GM19239 (cell line): Measurements from ENCODE around the gene GRIA1.
A peak's percentile ranks its signal among the peaks of the same experiment; 100 is the strongest.

Source experiments
- DNase-seq: peaks from one replicate; pipeline ENCODE4 v3.0.0; 2011; ENCODE audit warnings: low spot score; ENCODE audit not compliant: insufficient read length
- FAIRE-seq: peaks from 2 replicates; lab custom pipeline; 2011; peaks lifted over from hg19 to GRCh38; lab: Jason Lieb, UNC

The GRIA1 gene

DNA sequence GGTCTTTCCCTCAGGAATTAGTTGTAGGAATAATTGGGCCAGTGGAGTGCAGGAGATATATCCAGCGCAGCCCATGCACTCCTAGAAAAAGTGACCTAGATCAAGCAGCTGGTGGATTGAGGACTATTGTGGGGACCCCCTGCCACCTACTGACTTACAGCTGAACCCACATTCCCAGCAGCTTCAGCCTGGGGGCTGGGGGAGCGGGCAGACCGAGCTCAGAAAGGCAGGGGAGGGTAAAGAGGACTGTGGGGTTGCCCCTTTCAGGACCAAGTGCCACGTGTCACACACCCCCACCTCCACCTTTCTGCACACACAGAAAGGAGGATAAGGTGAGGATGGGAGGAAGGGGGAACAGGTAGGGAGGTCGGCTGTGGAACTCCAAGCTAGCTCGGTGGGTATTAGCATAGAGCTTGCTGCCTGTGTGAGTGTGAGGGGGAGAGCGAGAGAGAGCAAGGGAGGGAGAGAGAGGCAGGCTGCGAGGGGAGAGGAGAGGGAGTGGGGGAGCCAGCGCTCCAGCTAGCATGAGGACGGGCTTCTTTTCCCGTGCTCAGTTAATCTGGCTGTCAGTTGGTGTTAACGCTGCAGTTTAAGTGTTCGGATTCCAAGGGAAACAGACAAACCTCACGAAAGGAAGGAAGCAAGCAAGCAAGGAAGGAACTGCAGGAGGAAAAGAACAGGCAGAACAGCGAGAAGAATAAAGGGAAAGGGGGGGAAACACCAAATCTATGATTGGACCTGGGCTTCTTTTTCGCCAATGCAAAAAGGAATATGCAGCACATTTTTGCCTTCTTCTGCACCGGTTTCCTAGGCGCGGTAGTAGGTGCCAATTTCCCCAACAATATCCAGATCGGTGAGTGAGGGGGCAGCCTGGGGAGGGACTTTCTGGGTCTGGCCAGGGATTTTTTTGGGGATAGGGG lies at the start of gene GRIA1:
Gene GRIA1, plus strand, starts transcription at position 553 of the 920 bp plus-strand sequence.
- DNase-seq (no peak), FAIRE-seq (no peak)

DNA sequence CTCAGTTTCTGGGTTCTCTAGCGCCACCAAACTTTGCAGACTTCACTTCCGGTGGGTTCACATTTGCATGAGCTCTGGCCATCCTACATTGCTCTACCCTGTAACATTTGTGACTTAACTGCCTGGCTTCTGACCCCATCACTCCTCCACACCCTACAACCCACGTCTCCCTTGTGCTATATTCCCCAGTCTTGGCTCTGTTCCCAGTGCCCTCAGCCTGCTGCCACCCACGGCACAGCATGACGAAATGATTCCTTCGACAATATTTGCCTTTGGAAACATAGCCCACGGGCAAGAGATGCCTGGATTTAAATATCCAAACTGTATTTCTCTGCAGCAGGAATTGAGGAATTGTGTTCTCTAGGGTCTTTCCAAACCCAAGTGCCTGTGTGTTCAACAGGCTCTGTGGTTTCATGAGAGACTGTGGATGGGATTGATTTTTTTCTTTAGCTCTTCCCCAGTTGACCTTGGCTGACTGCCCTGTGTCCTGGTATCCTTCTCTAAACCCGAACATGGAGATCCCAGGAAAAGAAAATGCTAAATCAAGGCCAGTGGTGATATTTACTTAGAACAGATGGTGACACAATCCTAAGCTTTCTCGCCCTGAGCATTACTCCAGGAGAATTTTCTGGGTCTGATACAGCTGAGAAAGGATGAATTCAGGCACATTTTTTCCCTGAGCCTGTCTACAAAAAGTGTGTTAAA lies 44.4 kb upstream of the GRIA1 start:
- no peak for DNase-seq
- no peak for FAIRE-seq

DNA sequence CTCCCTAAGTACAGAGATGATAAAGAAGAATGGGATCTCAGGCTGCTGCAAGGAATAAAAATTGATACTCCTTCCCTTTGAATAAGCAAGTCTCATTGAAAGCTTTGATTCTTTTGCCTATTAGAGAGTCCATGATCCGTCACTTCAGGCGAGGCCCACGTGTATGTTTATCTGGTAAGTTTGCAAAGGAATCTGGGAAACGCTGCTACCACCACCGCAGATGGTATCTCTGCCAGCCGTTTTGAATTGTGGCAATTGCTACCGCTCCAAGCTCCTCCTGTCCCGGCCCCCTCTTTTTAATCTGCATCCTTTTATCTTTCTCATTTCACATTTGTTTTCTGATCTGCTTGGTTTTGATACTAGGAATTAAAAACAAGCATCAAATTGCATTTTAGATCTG lies 42.9 kb upstream of the GRIA1 start:
- DNase-seq, result no peak
- FAIRE-seq, result no peak

DNA sequence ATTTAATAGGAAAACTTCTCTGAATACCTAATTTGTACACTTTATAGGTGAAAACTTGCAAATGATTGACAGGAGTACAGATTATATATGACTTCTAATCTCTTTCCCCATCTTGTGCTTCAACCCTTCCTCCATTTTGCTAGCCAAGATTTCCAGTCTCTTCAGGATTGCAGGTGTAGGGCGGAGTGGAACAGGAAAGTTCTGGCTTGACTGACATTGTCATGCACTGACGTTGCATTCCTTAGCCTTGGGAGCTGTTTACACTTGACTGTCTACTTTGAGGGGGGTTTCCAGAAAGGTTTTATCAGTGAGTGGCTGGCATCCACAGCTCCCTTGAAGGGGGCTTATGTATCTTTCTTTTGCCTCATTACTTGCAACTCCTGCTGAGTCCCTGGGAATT lies 34.1 kb upstream of the GRIA1 start:
- no peak for FAIRE-seq
- DNase-seq, result no peak

DNA sequence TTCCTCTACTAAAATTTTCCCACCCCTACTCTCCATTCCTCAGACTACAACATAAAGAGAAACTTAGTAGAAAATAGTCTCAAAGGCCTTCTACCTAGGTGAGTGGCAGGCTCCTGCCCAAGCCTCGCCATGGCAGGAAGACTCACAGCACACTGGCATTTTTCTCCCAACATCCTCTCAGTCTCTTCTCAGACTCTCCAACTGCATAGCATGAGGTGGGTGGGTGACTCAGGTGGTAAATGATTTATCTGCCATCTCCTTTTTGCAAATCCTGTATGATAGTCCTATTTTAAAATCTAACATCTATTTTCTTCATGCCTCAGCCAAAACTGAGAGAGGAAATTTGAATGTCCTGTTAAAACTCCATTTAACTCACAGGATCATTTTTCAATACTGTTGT lies 33.5 kb upstream of the GRIA1 start:
- FAIRE-seq (no peak), DNase-seq (no peak)

DNA sequence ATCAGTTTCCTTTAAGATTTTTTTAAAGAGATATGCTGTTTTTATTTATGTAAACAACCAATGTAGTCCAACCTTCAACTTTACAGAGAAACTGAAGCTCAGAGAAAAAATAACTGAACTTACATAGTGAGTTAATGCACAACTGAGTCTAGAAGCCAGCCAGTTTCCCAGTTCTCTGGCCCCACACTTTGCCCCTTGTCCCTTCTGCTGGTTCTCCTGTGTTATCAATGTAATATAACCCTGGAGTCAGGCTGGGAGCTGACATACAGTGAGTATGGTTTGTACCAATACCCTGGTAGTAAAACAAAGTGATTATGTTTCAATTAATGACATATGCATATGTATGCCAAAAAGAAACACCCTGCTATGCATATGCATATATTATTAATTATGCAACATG lies 32.2 kb upstream of the GRIA1 start:
- FAIRE-seq, result no peak
- no peak for DNase-seq

DNA sequence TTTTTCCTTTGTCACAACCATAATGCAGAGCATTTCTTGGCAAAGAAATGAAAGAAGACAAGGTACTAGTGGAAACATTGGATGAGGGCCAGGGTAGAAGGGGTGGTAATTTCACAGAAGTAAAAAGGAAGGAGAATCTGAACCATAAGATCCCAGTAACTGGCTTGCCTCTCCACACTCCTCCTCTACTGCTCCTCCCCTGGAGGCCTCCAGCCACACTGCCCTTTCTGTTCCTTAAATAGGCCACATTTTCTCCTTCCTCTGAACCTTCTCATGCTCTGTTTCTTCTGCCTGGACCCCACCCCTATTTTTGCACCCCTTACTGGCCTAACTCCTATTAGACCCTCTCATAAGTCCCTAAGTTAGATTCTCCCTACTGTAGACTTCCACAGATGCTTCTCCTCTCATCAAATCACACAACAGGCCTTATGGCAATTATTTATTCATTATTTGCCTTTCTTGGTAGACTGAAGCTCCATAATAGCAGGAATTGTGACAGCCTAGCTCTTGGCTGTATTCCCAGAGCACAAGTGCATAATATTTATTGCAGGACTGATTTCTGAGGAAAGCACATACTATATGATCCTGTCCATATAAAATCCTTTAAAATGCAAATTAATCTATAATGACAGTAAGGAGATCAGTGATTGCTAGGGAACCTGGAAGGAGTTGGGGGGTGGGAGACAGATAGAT lies 31.3 kb upstream of the GRIA1 start:
- DNase-seq, result no peak
- FAIRE-seq, result no peak

DNA sequence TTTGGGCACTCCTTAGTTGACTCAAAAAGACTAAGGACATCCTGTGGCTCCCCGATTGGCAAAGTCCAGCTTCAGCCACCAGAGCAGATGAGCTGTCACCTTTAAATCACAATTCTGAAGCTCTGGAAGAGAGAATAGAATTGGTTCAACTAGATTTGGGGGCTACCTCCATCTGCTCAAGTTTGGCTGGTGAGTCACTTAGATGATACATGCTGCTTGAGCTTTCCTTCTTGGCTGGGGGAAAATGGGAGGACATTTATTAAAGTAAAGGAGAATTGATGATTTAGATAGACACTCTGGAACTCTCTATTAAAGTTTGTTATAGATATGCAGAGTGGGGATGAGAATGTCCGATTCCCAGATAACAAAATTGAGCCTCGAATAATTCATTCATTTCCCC lies 30.0 kb upstream of the GRIA1 start:
- FAIRE-seq (no peak), DNase-seq (no peak)

DNA sequence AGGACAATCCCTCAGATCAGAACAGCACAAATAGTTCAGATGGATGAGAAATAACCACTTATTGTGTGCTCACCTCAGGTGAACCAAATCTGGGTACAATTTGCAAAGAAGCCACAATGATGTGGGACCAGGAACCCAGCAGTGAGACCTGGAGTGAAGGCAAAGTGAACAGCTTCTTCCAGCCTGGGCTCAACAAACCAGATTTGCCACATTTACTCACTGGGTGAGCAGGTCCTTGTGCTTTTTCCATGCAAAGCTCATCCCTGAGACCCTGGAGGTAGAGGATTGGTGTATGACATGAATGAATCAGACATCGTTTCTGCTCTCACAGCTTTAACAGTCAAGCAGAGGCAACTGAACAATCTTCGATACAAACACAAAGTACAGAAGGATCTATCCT lies 29.1 kb upstream of the GRIA1 start:
- DNase-seq (no peak), FAIRE-seq (no peak)

DNA sequence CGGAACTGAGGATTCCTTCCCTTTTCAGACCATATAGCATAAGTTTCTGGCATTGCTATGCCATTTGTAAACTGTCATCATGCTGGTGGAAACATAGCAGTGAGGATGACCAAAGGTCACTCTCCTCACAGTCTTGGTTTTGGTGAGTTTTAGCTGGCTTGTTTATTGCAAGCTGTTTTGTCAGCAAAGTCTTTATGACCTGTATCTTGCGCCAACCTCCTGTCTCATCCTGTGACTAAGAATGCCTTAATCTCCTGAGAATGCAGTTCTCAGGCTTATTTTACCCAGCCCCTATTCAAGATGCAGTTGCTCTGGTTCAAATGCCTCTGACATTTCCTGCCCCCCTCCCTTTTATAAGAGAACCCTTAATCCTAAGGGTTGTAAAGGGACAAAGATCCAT lies 26.7 kb upstream of the GRIA1 start:
- no peak for DNase-seq
- FAIRE-seq, result no peak

DNA sequence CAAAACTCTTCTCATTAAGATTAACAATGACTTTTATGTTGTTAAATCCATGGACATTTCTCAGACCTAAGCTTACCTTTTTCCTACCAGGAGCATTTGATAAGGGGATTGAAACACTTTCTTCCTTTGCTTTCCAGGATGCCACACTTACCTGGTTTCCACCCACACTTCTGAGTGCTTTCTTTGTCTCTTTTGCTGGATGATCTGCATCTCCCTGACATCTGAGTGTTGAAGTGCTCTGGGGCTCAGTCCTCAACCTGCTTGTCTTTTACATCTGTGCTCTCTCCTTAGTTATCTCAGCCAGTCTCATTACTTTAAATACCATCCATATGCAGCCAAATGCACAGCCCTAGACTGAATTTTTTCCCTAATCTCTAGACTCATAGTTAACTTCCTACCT lies 22.9 kb upstream of the GRIA1 start:
- FAIRE-seq (no peak), DNase-seq (no peak)

DNA sequence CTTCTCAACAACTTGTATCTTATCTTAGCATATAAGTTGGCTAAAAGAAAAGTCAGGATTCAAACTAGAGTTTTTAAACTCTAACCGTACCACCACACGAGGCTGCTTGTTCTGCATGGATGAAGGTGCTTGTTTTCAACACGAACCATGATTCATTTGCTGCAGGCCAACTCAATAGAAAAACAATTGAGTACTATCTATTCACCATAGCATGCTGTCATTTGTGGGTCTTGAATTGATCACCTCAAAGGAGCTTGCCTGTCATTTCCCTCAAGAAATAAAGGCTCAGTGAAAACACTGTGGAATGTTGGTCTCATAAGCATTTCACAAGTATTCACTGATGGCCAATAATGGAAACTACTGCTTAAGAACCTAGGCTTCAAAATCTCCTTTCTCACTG lies 21.0 kb upstream of the GRIA1 start:
- no peak for DNase-seq
- no peak for FAIRE-seq

DNA sequence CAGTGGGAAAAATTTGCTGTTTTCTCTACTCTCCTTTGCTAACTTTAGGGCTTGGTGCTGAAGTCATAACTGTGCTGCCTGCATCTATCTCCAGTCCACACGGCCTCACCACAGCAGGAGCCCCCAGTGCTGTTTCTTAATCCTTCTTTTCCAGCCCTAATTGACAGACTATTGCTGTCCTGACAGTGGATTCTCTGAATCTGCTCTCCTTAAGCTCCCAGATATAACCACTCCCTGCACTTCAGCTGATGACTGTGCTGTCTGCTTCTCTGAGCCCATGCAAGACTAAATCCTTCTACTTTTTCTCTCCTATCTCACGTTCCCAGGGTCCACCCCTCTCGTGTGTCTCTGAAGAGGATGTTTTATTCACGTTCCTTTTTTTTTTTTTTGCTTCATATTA lies 19.7 kb upstream of the GRIA1 start:
- FAIRE-seq (no peak), DNase-seq (no peak)

DNA sequence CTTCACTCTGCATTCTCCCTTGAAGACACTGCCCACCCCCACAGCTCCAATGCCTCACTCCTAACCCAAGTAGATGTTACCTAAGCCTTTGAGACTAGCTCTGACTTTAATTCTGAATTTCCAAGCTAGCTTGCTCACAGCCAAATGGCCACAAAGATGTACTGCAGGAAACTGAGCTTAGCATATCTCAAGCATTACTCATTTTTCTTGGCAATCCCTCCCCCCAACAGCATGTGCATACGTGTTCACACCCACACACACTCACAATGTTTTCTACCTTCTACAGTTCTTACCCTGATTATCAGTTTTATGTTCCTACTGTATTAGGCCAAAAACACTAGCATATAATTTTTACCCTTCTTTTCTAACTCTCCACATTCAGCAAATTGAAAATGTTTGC lies 13.7 kb upstream of the GRIA1 start:
- DNase-seq (no peak), FAIRE-seq (no peak)

DNA sequence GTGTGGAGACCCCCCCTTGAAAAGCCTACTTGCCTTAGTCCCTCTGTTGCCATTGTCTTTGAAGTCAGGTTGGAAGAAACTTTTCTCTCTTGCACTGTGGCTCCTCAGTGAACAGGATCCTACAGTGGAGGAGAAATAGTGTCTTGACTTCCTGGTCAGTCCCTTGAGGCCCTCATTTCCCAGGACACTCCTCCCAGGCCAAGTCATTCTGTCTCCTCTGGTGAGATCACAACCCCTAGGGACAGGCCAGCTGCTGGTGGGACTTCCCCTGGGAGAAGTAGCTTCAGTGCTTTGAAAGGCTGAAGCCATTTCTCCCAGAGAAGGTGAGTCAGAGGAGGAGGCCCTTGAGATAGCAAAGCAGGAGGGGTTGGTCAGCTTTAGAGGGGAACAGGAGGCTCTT lies 10.1 kb upstream of the GRIA1 start:
- FAIRE-seq, result peak; percentile 81

DNA sequence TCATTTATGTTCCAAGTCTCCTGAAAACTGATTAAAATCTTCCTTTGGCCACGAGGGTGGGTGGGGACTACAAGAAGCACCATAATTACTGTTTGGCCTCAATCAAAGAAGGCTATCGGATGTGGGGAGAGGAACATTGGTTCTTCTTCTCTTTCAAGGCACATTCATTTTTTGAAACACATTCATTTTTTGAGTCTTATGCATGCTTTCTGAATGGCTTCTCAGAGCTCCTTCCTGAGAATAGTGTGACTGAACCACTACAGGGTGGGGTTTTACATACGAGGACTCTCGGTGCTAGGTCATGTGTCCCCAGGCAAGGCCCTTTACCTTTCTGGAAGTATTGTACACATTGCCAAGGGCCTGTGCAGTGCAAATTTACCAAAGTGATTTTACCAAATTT lies 7.0 kb upstream of the GRIA1 start:
- DNase-seq (no peak), FAIRE-seq (no peak)

More for the DNA sequence above, 10.1 kb upstream of the GRIA1 start:
- peak; percentile 31 for DNase-seq

DNA sequence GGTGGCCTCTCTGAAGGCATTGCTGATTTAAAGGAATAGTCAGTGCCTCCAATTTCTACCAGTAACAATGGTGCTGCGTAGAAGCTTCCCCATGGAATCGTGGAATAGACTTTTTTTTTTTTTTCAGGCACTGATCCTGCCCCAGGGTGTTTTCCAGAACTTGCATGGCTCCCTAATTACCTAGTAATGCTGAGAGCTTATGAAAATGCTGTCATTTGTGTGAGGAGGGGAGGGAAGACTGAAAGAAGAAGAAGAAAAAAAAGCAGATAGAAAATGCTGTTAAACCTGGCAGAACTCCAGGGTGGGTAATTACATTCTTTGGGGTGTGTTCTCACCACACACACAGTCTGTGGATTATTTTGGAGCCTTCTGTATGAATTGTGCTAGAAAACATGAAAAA lies 4.8 kb upstream of the GRIA1 start:
- FAIRE-seq, result no peak
- no peak for DNase-seq

DNA sequence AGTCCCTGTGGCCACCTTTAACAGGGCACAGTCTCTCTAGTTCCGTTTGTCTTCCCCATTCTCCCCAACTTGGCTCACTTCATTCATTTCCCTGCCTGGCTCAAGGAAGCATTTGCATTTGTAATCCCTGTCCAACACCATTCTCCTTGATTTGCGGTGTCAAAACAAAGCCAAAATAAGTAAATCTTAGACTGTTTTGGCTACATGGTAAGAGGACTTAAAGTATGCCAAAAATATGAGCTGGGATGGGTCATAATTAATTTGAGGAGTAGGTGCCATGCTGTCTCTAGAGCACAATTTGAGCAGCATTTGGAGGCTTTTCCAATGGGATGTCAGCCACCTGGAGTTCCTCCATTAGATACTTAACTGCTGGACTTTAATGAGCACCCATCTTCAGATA lies 3.7 kb upstream of the GRIA1 start:
- no peak for FAIRE-seq
- DNase-seq, result no peak

DNA sequence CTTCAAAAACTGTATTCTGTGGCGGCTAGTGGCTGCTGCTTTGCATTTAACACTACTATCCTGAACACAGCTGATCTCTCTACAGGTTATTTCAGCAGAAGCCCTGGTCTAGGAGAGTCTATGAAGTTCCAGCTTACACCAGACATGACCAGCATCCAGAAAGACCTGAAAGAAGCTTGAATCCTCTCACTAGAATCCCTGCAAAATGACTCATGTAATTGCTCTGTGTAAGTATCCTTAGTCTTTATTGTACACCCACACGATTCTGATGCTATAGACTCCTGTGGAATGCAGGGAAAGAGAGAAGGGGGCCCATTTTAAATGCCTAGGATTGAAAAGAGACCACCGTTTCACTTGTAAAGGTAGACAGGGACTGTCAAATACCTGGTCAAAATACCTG lies 859 bp upstream of the GRIA1 start:
- DNase-seq (no peak), FAIRE-seq (no peak)

DNA sequence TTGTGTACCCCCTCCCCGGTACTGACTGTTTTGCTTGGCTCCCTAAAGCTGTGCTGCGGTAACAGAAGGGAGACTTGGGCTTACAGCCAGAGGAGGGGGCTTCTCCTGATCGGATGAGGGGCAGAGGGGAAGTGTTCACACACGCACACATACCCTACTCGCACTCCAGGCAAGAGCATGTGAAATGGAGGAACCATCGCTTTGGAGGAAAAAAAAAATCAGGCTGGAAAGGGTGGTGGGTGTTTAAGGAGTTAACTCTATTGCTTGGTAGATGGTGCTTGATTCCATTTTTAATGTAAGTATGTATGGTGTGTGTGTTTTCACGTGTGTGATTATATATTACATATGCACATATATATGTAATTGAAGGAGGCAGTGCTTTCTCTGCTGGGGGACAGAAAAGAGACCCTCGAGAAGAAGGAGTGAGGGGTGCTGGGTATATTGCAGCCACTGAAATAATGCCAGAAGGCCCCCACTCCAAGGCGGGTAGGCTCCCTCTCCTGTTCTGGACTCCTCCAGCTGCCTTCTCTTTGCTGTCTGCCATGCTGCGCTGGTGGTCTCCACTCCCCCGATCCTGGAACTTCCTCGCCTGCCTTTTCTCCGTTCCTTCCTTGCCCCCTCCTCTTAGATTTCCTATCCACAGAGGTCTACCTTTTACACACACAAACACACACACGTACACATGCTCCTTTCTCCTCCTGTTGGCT lies 721 bp downstream of the GRIA1 start:
- DNase-seq (no peak), FAIRE-seq (no peak)

DNA sequence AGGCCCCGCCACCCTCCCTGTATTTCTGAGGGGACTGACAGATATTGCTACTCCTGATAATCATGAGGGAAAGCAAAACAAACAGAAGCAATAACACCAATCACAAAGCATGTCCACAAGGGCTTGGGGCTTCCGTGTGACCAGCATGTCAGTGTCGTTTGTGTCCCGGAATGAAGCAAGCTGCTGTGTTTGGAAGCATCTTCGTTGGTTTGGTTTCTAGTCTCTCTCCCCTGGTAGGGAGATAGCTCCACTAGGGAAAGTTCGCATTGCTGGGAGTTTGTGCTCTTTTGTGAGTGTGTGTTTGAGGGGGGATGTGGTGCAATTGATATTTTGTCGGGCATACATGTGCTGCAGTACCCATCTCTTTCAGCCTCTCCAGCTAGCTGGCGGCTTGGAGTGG lies 1.4 kb downstream of the GRIA1 start:
- DNase-seq (no peak), FAIRE-seq (no peak)
